ENCODE results near the gene RCOR1.

GRCh38 chr14:102601378-102601925 is 9.0 kb downstream of the RCOR1 start:
- TF ChIP-seq TAF1 (IDR thresholded peaks at IDR 0.05; ENCODE audit: low read depth) (no peak), CTCF (IDR thresholded peaks at IDR 0.05; ENCODE audit: poor library complexity, severe bottlenecking) (no peak), RAD21 (conservative IDR thresholded peaks at IDR 0.05) (no peak), REST (IDR thresholded peaks at IDR 0.05; ENCODE audit: borderline replicate concordance) (no peak), POLR2AphosphoS5 (IDR thresholded peaks at IDR 0.05) (no peak), SMC3 (conservative IDR thresholded peaks at IDR 0.05; ENCODE audit: poor library complexity) (no peak), EP300 (conservative IDR thresholded peaks at IDR 0.05; ENCODE audit: poor library complexity, severe bottlenecking) (no peak), EZH2 (IDR thresholded peaks at IDR 0.05; ENCODE audit: borderline replicate concordance, insufficient read depth, low read length, poor library complexity, severe bottlenecking) (no peak)

Data from neural cell (in vitro differentiated cells).